KBM-7 (cell line): ENCODE results near the gene KRT85.
"Not testable (repeated sequence)": the region's sequence is repeated elsewhere in the genome, so short reads cannot be mapped to it uniquely, and the experiment has no call there.

Experiments used
- DNase-seq: peaks from one replicate; pipeline ENCODE4 v3.0.0-alpha.2; 2015
- in situ Hi-C: fragments of 300-500 bp; cut with MboI; formaldehyde crosslinking; loops from 2 replicates; pipeline ENCODE4 v1.14.3; 2020; ENCODE audit warnings: low sequenced_read_pairs, low pct_unique_long_range_greater_than_20kb, mixed read lengths

Gene KRT85

DNA sequence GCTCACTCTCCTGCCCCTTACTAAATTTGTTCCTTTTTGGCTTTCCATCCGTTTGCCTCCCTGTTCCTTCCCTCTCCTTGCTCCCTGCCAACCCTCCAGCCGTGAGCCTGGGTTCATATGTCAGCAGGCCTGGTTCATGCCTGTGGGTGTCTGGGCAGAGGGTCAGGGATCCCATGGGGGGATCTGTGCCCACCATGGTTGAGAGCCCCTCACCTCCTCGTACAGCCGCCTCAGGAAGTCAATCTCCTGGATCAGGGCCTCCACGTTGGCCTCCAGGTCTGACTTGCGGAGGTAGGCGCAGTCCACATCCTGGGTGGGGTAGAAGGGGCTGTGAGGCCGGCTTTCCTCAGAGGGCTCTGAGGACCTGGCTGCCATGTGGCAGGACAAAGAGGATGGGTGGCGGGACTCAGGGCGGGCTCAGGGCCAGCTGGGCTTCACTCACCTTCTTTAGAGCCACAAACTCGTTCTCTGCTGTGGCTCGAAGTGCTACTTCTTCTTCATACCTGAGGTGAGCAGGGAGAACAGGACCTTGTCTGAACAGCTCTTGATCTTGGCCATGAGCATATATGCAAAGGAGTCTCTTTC is 49.7 kb downstream of the KRT85 start:
- DNase-seq: no peak
- in situ Hi-C loops: no loop called here

DNA sequence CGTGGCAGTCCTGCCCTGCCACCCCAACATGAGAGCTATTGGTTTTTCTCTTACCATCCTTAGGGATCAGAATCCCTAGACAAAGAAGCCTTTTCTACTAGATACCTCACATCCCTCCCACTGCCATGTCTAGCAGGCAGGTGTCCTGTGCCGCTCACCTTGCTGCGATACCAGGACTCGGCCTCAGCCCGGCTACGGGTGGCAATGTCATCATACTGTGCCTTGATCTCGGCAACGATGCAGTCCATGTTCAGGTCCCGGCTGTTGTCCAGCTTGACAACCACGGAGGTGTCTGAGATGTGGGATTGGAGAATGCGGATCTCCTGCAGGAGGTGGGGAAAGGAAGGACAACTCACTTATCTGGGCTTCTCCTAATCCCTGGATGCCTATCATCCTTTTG is 50.6 kb downstream of the KRT85 start:
- in situ Hi-C loops: no loop called here

DNA sequence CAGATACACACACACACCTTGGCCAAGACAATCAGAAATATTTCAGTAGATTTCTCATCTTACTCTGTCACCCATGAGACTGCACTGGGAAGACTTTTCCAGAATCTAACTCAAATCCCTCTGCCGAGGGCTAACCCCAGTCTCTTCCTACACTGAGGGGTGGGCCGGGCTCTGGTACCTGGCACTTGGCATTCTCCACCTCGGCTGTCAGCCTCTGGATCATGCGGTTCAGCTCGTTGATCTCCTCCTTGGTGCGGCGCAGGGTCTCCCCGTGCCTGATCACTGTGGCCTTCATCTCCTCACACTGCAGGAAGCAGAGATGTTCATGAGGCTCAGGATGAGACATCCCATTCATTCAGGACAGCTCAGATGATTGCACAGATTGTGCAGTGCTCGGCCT is 51.0 kb downstream of the KRT85 start:
- no peak for DNase-seq
- in situ Hi-C loops: no loop called here

More for the DNA sequence above, 50.6 kb downstream of the KRT85 start:
- DNase-seq: no peak

DNA sequence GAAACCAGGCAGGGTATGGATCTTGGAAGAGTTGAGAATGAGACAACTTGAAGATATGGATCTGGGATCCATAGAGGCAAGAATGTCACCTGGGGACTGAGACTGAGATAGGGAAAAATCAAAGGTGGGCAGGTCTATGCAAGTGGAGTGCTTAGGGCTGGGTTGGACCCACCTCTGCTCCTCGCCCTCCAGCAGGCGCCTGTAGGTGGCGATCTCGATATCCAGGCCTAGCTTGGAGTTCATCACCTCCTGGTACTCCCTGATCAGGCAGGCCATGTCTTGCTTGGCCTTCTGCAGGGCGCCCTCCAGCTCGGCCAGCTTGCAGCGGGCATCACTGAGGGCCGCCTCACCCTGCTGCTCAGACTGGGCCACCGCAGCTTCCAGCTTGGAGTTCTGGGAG is 51.6 kb downstream of the KRT85 start:
- in situ Hi-C loops: not testable (repeated sequence)
- DNase-seq: peak; percentile 28

- in situ Hi-C loops: no loop called here
These were observed 52.8 kb downstream of the KRT85 start for GRCh38 chr12:52314511-52314910.

GRCh38 chr12:52313926-52314325 is 53.4 kb downstream of the KRT85 start:
- DNase-seq: no peak
- in situ Hi-C loops: no loop called here

More at GRCh38 chr12:52314511-52314910, 52.8 kb downstream of the KRT85 start:
- no peak for DNase-seq

- in situ Hi-C loops: no loop called here
- no peak for DNase-seq
These were observed 53.8 kb downstream of the KRT85 start for GRCh38 chr12:52313461-52313860.

DNA sequence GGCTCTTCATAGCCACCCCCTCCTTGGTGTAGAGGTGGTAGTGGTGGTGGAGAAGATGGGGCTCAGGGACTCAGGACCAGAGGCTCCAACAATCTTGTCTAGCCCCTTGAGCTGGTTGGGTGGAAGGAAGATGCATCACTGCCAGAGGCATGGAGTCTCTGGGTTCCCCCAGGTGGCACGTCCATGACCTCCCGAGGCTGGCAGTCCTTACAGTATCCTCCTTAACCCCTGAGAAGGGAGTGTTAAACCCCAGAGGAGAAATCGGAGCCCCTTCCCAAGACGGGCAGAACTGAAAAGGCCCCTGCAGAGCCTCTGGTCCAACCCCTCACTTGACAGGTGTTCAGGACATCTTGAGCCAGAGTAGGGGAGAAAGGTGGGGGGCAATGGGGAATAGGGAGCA is 55.2 kb downstream of the KRT85 start:
- in situ Hi-C loops: no loop called here
- DNase-seq: no peak

- in situ Hi-C loops: no loop called here
These were observed 56.0 kb downstream of the KRT85 start for GRCh38 chr12:52311285-52311648.

DNA sequence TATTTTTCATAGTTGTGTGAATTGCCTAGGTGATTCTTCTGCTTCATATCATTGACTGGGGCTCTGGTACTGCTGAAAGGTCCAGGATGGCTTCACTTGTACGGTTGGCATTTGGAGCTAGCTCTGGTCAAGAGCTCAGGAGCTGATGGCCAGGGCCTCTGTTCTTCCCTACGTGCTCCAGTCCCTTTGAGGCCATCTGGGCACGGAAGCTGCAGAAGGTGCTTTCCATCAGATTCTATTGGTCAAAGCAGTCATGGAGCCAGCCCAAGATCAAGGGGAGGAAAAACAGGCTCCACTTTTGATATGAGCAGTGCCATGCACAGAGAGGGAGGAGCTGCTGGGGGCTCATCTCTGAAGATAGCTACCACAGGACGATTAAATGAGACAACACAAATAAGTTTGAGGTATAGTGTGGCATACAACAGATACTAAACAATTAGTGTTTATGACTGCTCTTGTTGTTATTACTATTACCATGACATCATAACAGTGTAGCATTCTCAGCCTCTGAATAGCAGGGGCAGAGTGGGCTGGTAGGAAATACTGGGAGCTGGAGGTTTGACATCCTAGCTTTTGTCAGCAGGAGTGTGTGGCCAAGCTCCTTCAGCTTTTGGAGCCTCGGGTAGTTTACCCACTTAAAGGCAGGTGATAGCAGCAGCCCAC is 56.5 kb downstream of the KRT85 start:
- DNase-seq: no peak
- in situ Hi-C loops: no loop called here

More at GRCh38 chr12:52311285-52311648, 56.0 kb downstream of the KRT85 start:
- no peak for DNase-seq
